ENCODE results near the gene CDH4. TPM values are rescaled to one million over a fixed set of nuclear protein-coding genes. Genes with fewer than 3 reads are reported as not detected.

The CDH4 gene
- total and polyA plus RNA-seq, 2 donors from 2014 or later: 1.1 TPM; not detected in 1

DNA sequence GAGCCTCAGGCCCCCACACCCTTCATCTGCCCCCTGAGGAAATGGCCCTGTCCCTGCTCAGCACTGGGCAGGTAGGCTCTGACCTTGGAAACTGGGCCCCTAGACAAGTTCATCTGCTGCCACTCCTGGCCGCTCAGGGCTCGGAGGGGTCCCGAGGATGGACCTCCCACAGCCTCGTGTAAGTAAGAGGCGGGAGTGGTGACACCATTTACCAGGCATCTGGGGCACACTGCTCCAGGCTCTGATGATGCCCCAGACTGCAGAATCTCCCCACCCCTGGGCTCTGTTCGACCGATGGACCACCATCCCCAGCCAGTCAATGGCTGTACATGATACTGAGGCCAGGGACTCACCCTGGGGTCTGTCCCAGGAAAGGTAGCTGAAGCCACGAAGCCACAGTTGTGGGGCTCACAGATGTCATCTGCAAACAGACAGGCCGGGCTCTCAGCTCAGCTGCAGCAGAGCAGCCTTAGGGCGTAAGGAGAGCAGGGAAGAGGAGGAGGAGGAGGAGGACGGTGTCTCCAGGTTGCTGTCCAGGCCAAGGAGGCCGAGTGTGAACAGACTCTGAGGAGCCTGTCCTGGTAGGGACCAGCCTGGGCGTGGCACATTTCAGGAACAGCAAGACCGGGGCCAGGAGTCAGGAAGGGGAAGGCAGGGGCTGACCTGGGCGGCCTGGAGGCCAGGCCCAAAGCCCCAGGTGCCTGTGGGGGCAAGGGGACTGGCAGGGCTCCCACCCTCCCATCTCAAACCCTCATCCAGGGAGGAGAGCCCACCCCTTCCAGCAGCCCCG is 513.2 kb downstream of the CDH4 start:
- TF ChIP-seq CTCF (IDR thresholded peaks at IDR 0.05; ENCODE audit: borderline replicate concordance, extremely low read depth, insufficient read depth): no peak
- Histone ChIP-seq H3K9me3 (ENCODE audit: control insufficient read depth in 2 of 3, insufficient read depth in 1 of 3, low read length in 3 of 3) (no peaks in the 10 kb centered on the region), H3K9ac (ENCODE audit: low read length in 3 of 3) (no peak overlapping the region), H3K27ac (ENCODE audit: low read depth in 2 of 2, low read length in 2 of 2) (no peak overlapping the region), H3K4me3 (ENCODE audit: low read length in 3 of 3) (no peak overlapping the region), H3K36me3 (ENCODE audit: control insufficient read depth in 2 of 3, insufficient read depth in 3 of 3, low read length in 3 of 3) (no peaks in the 10 kb centered on the region), H3K4me1 (ENCODE audit: control insufficient read depth in 2 of 3, insufficient read depth in 2 of 3, low read depth in 1 of 3, low read length in 3 of 3) (no peaks in the 10 kb centered on the region), H3K27me3 (ENCODE audit: control insufficient read depth, insufficient read depth, low read length) (no peaks in the 10 kb centered on the region)
- intact Hi-C loops (cut with DNase I): no loop called here
- DNase-seq (no peak), FAIRE-seq (no peak)

- no peak for TF ChIP-seq CTCF (IDR thresholded peaks at IDR 0.05; ENCODE audit: borderline replicate concordance, extremely low read depth, insufficient read depth)
- H3K9ac ChIP-seq (ENCODE audit: low read length in 3 of 3): no peak overlapping the region
- no peaks in the 10 kb centered on the region for H3K9me3 ChIP-seq (ENCODE audit: control insufficient read depth in 2 of 3, insufficient read depth in 1 of 3, low read length in 3 of 3)
- no peak overlapping the region for H3K27ac ChIP-seq (ENCODE audit: low read depth in 2 of 2, low read length in 2 of 2)
- DNase-seq (no peak), FAIRE-seq (no peak)
- H3K27me3 ChIP-seq (ENCODE audit: control insufficient read depth, insufficient read depth, low read length): no peaks in the 10 kb centered on the region
- no peaks in the 10 kb centered on the region for H3K36me3 ChIP-seq (ENCODE audit: control insufficient read depth in 2 of 3, insufficient read depth in 3 of 3, low read length in 3 of 3)
- H3K4me3 ChIP-seq (ENCODE audit: low read length in 3 of 3): no peak overlapping the region
- H3K4me1 ChIP-seq (ENCODE audit: control insufficient read depth in 2 of 3, insufficient read depth in 2 of 3, low read depth in 1 of 3, low read length in 3 of 3): no peaks in the 10 kb centered on the region
- intact Hi-C loops (cut with DNase I): no loop called here
Measured at GRCh38 chr20:61765871-61766654, 514.0 kb downstream of the CDH4 start.

DNA sequence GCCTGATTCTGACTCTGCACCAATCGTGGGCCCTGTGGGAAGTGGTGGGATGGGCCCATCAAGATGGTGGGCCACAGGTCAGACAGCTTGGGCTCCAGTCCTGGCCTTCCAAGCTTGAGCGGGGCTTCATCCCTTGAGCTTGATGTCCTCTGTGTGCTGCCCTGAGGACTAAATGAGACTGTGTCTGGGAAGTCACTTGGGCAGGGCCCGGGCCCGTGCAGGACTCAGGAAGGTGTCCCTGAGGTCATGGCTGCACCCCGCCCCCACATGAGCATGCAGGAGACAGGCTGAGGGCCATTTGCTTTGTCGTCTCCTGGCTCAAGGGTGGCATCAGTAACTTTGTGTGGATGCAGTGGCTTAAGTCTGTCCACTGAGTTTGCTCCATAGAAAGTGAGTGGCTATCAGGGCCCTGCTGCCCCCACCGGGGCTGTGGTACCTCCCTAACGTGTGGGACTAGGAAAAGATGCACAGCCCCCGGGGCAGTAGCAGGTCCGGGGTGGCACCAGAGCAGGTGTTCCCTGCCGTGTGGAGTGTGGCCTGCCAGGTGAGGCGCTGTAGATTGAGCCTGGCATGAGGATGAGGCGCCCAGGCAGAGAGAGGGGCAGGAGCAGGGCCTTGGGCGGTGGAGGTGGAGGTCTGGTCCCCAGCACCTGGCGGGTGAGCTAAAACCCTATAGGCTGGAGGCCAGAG is 515.0 kb downstream of the CDH4 start:
- Histone ChIP-seq H3K27me3 (ENCODE audit: control insufficient read depth, insufficient read depth, low read length) (no peaks in the 10 kb centered on the region), H3K9me3 (ENCODE audit: control insufficient read depth in 2 of 3, insufficient read depth in 1 of 3, low read length in 3 of 3) (no peaks in the 10 kb centered on the region), H3K9ac (ENCODE audit: low read length in 3 of 3) (no peak overlapping the region), H3K4me3 (ENCODE audit: low read length in 3 of 3) (no peak overlapping the region), H3K36me3 (ENCODE audit: control insufficient read depth in 2 of 3, insufficient read depth in 3 of 3, low read length in 3 of 3) (no peaks in the 10 kb centered on the region), H3K27ac (ENCODE audit: low read depth in 2 of 2, low read length in 2 of 2) (no peak overlapping the region), H3K4me1 (ENCODE audit: control insufficient read depth in 2 of 3, insufficient read depth in 2 of 3, low read depth in 1 of 3, low read length in 3 of 3) (no peaks in the 10 kb centered on the region)
- DNase-seq (no peak), FAIRE-seq (no peak)
- intact Hi-C loops (cut with DNase I): no loop called here
- no peak for TF ChIP-seq CTCF (IDR thresholded peaks at IDR 0.05; ENCODE audit: borderline replicate concordance, extremely low read depth, insufficient read depth)

Measured in kidney (tissue), 14 donors.